ENCODE measurements around the gene FKBP14. TPM values are rescaled to one million over a fixed set of nuclear protein-coding genes. Genes with fewer than 3 reads are reported as not detected.

FKBP14 gene
- total RNA-seq, 6 experiments from 2014 or later, result 4.0 to 8.7 (median 5.2) TPM

DNA sequence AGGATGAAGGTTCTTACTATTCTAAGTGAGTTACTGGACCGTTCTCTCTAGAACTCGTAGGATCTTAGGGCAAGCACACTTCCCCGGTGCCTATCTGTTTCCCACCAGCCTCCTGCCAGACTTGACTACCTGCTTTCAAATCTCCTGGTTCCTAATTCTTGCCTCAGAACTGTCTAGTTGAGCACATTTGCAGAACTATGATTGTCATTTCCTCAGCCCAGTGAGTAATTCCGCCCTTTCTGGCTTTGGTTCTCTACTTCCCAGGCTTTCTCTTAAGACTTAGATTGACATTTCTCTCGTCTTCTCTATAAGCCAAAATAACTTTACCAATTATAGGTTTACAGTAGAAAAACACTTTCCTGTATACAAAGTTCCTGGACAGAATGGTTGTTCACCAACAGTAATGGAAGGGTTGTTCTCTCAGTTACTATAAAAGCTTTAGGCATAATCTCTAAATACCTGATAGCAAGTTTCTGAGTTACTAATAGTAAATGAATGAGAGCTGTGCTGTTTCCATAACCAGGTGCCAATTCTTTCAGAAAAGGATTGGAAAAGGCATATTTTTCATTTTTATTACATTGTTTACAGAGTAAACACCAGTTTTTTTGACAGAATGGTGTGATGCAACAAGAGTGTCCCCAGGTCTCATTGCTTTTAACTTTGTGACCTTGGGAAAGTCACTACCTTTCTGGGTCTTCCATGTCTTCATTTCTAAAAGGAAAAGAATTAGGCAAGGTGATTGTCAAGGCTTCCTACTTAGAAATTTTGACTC is 42.8 kb upstream of the FKBP14 start:
- TF ChIP-seq, protein P1, sequence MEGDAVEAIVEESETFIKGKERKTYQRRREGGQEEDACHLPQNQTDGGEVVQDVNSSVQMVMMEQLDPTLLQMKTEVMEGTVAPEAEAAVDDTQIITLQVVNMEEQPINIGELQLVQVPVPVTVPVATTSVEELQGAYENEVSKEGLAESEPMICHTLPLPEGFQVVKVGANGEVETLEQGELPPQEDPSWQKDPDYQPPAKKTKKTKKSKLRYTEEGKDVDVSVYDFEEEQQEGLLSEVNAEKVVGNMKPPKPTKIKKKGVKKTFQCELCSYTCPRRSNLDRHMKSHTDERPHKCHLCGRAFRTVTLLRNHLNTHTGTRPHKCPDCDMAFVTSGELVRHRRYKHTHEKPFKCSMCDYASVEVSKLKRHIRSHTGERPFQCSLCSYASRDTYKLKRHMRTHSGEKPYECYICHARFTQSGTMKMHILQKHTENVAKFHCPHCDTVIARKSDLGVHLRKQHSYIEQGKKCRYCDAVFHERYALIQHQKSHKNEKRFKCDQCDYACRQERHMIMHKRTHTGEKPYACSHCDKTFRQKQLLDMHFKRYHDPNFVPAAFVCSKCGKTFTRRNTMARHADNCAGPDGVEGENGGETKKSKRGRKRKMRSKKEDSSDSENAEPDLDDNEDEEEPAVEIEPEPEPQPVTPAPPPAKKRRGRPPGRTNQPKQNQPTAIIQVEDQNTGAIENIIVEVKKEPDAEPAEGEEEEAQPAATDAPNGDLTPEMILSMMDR (IDR thresholded peaks at IDR 0.05), result no peak
- no peak for TF ChIP-seq POLR2A (IDR thresholded peaks at IDR 0.05)
- H3K27ac ChIP-seq, result no peak overlapping the region
- DNase-seq (no peak), ATAC-seq (no peak)
- H3K4me1 ChIP-seq, result peaks cover 0 to 17% (median 0%) of the 10 kb centered on the region in 4 donors
- WGBS (ENCODE audit: insufficient coverage, low coverage, low lambda C conversion rate, missing lambda C conversion rate), result 98% methylated on average over 5 of the region's 5 CpGs
- H3K4me3 ChIP-seq, result no peak overlapping the region
- no peaks in the 10 kb centered on the region for H3K36me3 ChIP-seq
- H3K9me3 ChIP-seq, result no peaks in the 10 kb centered on the region
- H3K27me3 ChIP-seq, result no peaks in the 10 kb centered on the region
- intact Hi-C loops (cut with DNase I), result no loop called here

DNA sequence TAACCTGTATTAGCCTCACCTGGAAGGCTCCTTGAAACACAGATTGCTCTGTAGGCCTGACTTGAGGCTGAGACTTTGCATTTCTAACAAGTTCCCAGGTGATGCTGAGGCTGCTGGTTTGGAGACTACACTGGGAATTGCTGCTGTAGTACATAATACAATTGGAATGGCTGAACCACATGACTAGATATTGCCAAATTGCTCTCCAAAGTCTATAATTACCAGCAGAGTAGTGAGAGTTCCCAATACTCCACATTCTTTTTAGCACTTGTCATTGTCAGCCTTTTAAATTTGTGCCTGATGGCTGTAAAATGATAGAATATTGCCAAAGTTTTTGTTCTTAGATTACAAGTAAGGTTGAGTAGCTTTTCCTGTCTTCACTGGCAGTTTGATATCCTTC is 41.6 kb upstream of the FKBP14 start:
- no peaks in the 10 kb centered on the region for H3K27me3 ChIP-seq
- H3K36me3 ChIP-seq, result no peaks in the 10 kb centered on the region
- H3K4me3 ChIP-seq, result no peak overlapping the region
- DNase-seq (no peak), ATAC-seq (peak in 2 of 4 donors; percentile 65 to 97)
- intact Hi-C loops (cut with DNase I), result no loop called here
- H3K9me3 ChIP-seq, result no peaks in the 10 kb centered on the region
- TF ChIP-seq, protein P1 (IDR thresholded peaks at IDR 0.05), result no peak
- no peak for TF ChIP-seq POLR2A (IDR thresholded peaks at IDR 0.05)
- peaks cover 0 to 9% (median 0%) of the 10 kb centered on the region in 4 donors for H3K4me1 ChIP-seq
- no peak overlapping the region for H3K27ac ChIP-seq

DNA sequence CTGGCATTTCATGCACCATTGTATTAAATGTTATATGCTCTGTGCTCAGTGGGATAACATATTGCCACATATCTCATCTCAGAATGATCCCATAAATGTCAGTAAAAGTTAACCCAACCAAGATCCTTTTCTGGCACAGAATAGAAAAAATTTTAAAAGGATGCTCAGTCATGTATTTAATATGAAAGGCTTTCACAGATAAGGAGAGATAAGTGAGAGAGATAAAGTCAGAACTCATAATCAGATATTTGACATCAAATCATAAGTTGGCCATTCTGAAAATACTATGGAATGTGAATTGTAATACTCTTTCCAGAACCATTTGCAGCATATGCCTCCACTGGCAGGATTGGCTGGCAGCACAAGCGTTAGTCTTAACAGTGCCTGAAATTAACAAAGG is 40.2 kb upstream of the FKBP14 start:
- ATAC-seq (no peak), DNase-seq (no peak)
- Histone ChIP-seq H3K27me3 (no peaks in the 10 kb centered on the region), H3K9me3 (no peaks in the 10 kb centered on the region), H3K27ac (no peak overlapping the region), H3K4me1 (peaks cover 0 to 7% (median 0%) of the 10 kb centered on the region in 4 donors), H3K4me3 (no peak overlapping the region), H3K36me3 (no peaks in the 10 kb centered on the region)
- WGBS (ENCODE audit: insufficient coverage, low coverage, low lambda C conversion rate, missing lambda C conversion rate), result 100% methylated on average over 1 of the region's 1 CpG
- no peak for TF ChIP-seq POLR2A (IDR thresholded peaks at IDR 0.05)
- TF ChIP-seq, protein P1 (IDR thresholded peaks at IDR 0.05), result no peak
- intact Hi-C loops (cut with DNase I), result no loop called here

DNA sequence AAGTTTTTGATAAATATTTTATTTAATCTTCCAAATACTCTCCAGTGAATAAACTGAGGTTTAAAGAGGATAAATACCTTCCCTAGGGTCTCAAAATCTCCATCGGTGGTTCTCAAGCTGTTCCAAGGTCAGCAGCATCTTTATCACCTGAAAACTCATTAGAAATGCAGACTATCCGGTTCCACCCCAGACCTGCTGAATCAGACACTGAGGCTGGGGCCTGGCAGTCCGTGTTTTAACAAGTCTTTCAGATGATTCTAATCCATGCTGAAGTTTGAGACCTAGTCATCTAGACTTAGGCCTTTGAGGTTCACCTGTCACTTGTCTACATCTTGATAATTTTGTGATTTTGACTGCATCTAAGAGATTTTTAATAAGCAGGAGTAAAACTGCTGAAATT is 39.2 kb upstream of the FKBP14 start:
- no peaks in the 10 kb centered on the region for H3K27me3 ChIP-seq
- DNase-seq (no peak), ATAC-seq (no peak)
- H3K4me1 ChIP-seq, result peaks cover 0 to 7% (median 0%) of the 10 kb centered on the region in 4 donors
- H3K36me3 ChIP-seq, result no peaks in the 10 kb centered on the region
- no peak overlapping the region for H3K27ac ChIP-seq
- H3K4me3 ChIP-seq, result no peak overlapping the region
- 76% methylated on average over 2 of the region's 3 CpGs for WGBS (ENCODE audit: insufficient coverage, low coverage, low lambda C conversion rate, missing lambda C conversion rate)
- intact Hi-C loops (cut with DNase I), result no loop called here
- no peak for TF ChIP-seq POLR2A (IDR thresholded peaks at IDR 0.05)
- TF ChIP-seq, protein P1 (IDR thresholded peaks at IDR 0.05), result no peak
- no peaks in the 10 kb centered on the region for H3K9me3 ChIP-seq

Data from right lobe of liver (tissue), 6 donors.